HG02973 (cell line): ENCODE measurements around the gene SPTLC1.

Source experiments
- ATAC-seq: cut with Tn5 transposase; IDR thresholded peaks from one replicate; pipeline ENCODE4 v1.9.1; 2021; ENCODE audit warnings: moderate library complexity; ENCODE audit not compliant: unreplicated experiment

SPTLC1 gene

DNA sequence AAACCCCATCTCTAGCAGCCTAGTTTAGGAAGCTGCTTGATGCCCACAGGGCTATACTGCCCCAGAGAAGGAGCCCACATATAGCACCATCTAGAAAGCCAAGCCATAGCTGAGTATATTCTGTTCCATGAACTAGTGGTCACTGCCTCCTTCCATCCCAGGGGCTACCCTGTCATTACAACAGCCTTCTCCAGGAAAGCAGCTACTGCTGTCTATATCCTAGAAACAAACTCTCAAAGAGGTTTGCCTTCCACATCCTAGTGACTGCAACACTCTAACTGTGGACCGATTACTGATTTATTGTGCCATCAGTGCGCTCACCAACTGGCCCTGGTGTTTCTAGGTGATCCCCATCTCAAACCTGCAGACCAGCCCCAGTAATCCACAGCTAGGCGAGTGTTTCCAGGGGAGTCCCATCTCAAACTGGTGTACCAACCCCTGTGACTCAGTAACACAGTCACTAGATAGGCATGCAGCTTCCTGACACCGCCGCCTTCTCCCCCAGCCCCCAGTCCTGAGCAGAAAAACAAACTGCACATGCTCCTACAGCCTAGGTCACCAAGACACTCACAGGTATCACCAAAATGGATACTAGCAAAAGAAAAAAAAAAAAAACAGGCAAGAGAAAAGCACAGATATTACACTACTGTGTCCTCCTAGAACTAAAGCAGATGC is 14.8 kb downstream of the SPTLC1 start:
- no peak for ATAC-seq

DNA sequence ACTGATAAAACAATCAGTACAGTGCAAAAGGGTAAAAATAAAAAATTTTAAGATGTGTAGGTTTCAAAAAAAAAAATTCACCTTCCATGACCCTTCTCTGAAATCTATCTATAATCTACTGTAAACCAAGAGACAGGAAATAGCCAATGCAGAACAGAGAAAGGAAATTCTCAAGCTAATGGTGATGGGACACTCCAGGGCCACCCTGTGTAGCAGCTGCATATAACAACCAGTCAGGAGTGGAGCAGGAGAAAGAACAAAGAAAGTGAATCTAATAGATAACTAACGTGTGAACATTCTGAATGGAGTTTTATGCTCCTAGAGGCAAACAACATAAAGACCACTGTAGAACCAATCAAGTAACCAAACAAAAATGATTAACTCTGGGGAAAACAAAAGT is 16.6 kb downstream of the SPTLC1 start:
- ATAC-seq: peak; percentile 80

DNA sequence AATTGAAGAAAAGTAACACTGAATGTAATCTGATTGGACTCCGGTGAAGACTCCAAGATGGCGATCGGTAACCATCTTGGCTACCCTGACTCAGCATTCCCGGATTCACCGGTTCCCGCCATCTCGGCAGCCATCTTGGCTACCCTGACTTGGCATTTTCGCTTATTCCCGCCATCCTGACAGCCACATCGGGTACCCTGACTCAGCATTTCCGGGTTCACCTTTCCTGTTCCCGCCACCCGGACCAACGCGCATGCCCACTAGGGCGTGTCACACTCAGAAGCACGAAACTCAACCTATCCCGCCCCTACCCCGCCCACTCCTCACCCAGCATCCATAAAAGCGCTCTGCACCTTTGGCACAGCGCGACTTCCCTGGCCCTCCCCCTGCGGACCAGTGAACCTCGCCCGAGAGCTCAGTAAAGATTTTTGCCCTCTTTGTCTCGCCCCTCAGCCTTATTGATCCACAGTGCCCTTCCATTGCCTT is 17.2 kb downstream of the SPTLC1 start:
- ATAC-seq: no peak

DNA sequence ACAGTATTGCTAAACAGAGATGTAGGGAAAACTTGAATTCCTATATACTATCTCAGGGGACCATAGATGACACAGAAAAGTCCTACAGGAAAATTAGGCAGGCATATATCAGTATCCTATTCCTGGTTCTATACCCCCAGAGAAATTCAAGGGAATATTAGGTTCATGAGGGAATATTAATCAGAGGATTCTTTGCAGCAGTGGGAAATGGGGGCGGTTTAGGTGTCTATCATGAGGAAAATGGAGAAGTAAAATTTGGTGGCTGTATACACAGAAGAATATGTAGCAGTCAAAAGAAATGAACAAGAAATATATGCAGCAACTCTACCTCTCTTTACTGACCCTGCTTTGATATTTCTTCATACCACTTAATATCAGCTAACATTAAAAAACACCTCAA is 20.0 kb downstream of the SPTLC1 start:
- no peak for ATAC-seq

DNA sequence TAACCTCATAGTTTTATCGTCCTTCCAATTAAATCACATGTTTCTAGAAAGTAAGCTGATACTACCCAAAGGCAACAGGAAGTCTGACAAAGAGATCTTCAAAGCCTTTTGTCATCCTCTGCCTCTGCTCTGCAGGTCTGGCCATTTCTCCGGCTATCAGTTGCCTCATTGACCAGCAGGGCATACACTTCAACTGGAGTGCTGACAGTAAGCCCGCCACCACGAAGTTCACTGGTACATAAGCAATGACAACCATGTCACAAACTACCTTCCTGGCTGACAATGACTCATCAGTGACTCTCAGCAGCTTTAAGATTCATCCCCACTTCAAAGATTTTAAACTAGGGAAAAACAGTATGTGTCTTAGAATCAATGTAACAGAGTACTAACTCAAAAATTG is 20.6 kb downstream of the SPTLC1 start:
- ATAC-seq: no peak

DNA sequence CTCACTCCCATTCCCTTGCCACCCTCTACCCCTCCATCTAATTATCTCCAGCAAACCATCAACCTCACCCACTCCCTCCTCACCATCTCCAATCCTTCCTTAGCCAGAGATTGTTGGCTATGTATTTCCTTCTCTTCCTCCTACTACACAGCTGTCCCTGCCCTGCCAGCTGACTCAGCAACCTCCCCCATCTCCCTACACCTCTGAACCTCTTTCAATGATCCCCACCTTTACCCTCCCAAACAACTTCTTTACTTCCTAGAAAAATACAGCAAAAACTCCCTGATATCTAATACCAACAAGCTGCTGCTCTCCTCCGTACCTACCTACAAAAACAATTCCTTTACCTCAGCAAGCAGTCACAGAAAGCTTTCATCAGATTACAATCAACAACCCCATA is 37.3 kb downstream of the SPTLC1 start:
- ATAC-seq: no peak

DNA sequence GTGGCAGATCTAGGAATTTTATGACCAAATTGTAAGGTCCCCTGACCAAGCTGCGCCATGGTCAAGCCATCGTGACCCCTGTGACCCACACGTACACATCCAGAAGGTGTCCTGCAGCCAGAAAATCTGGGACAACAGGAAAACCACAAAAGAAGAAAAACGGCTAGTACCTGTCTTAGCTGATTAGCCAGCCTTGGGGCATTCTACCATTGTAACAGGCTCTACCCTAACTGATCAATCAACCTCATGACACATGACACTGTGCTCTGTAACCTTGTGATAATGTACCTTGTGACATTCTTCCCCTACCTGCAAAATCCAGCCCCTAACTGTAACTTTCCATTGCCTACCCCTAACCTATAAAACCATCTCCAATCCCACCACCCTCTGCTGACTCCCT is 43.6 kb downstream of the SPTLC1 start:
- no peak for ATAC-seq

DNA sequence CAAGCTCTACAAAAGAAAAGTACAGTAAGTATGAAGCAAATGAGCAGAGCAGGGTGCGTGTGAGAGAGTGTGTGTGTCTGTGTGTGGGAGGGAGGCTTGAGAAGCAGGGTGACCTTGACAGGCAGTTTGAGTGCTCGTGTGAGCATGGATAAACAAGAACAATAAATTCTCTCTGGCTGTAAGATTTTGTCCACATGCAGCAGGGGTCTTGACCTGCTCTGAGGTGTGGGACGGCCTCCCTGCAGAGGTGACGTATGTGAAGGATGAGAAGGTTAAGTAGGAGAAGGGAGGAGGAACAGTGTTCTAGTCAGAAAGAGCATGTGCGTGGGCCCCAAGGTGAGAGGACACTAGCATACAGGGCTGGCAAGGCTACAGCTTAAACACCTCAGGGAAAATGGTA is 49.0 kb downstream of the SPTLC1 start:
- ATAC-seq: no peak

DNA sequence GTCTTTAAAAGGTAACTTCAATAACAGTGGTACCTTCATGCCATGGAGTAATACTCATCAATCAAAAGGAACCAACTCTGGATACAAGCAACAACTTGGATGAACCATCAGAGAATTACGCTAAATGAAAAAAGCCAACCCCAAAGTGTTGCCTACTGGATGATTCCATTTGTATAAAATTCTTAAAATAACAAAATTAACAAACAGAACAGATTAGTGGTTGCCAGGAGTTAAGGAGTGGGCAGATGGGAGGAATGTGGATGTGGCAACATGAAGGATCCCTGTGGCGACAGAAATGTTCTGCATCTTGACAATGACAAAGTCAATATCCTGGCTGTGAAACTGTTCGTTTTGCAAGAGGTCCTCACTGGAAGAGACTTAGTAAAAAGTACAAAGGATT is 50.5 kb downstream of the SPTLC1 start:
- no peak for ATAC-seq

DNA sequence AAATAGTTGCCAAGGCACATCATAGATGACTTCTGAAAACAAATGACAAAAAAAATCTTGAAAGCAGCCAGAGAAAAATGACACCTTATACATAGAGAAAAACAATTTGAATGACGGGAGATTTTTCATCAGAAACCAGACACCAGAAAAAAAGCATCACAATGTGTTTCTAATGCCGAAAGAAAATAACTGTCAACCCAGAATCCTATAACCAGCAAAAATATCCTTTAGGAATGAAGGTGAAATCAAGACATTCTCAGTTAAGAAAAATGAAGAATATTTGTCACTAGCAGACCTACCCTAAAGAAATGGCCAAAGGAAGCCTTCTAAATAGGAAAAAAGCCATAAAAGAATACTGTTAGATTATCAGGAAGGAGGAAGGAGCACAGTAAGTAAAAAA is 54.0 kb downstream of the SPTLC1 start:
- ATAC-seq: no peak

DNA sequence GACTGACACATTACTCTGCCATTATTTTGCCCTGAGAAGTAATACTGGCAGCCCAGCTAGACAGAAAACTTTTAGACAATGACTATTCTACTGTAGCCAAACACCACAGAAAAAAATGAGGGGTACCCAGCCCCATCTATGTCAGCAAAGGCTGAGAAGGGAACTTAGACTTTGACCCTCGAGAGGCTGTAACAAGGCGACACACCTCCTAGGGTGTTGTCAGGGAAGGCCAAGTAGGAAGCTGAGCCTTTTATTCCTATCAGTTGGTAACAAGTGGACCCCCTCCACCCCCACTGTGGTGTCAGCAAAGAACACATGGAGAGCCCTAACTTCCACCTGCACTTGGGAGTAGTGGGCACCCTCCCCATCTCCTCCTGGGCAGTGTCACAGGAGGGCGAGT is 55.6 kb downstream of the SPTLC1 start:
- ATAC-seq: no peak

DNA sequence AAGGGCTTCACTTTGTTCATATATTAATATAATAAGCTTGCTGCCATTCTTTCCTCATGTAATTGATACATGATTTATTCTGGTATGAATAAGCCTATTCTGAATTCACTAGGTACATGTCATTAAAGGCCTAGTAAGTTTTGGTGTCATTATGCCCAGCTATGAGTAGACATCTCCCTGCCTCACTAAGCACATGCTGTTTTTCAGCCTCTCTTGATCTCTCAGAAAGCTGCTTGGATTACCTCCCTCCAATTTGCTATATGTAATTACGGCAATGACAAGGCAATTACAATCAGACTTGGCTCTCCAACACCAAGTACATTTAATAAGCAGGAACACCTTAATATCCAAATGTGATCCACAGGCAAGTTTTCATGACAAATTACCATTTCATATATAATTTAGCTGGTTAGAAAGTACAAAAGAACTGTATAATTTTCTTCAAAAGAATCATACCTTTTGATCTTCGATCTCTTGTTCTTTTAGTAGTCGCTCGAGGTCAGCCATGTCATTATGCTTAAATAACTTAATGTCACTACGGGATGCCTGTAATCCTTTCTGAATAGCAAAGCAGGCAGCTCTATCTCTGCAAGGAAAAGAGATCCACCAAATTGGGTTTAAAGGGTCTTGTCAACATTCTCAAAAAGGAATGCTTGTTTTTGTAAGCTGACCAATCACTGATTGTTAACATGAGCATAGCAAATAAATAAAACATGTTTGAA is 56.3 kb downstream of the SPTLC1 start:
- no peak for ATAC-seq

DNA sequence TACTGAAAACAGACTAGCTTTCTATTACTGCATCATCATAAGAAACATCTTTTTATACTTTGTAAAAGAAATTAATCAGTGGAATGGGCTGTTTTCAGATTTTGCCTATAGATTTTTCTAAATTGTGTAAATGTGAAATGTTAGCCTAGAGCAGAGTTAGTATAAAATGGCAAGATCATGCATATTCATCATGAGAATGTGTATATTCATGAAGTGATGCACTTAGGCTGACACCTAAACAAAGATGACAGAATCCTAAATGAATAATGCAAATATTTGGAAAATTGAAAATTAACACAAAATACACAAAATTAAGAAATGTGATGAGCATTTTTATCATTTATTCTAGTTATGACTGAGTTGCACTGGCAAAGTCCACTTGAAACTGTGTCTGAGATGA is 57.2 kb downstream of the SPTLC1 start:
- ATAC-seq: no peak

DNA sequence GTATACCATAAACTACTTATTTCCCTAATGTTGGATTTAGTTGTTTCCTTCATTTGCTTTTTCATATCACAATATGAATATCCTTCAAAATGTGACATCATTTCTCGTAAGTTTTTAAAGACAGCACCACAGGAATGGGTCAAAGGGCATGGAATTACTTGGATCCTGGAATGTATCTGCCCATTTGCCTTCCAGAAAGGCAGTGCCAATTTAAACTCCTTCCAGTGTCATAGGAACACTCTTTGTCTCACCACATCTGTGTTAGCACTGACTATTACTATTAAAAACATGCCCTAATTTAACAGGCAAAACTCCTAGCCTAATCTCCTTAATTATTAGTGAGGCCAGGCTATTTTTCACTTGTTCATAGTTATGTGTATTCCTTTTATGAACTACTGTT is 58.0 kb downstream of the SPTLC1 start:
- no peak for ATAC-seq

DNA sequence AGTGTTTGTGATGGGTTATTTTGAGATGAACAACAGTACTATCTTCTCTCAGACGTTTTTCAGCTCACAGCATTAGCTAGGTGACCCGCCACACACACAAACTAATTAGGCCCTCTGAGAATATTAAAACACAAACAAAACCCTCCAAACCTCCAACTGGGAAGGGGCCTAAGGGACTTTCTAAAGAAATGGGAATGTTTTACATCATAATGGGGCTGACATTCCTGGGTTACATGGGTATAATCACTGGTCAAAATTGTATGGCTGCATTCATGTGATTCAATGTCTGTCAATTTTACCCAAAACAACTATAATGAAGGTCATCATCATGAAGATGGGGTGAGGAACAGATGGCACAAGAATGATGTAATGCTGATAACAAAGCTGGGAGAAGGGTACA is 59.6 kb downstream of the SPTLC1 start:
- ATAC-seq: no peak

DNA sequence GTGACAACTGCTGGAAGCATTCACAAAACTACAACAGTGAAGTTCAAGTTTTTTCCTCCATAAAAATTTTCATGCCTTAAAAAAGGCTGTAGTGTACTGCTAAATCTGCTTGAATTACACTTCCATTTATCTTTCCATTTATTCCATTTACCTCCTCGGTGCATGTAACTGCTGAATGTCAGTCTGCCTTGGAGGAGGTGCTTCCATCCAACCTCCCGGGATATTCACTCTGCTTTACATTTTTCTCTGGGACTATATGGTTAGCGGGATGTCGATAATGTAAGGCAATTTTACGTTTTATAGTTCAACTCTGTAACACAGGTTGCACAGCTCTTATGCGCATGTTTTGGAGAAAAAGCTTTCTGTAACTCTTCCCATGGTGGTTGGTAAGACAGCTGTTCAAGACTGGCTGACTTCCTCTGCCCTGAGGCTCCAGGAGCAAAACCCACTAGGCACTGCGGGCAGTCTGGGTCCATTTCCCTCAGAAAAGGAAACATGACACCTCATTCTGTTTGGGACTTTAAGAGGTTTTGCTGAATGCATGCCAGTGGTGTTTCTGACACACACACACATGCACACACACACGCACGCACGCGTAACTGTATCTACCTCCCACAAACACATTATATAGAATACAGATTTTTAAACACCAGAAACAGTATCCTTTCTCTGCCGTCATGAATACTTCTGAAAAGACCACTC is 66.1 kb downstream of the SPTLC1 start:
- no peak for ATAC-seq

DNA sequence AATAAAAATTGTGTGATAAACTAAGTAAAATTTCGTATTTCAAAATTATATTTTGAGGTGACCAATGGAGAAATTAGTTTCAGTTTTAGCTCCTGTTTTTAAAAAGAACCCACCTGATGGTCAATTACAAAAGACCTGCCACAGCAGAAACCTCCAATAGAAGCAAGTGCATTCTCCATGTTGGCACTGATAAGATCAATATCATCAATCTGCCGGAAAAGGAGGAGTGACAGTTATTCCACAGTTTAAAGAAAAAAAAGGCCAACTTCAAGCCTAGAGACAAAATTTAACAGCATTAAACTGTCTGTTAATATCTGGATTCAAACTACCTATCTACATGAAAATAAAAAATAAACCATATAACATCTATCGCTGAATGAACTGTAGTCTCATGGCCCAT is 67.7 kb downstream of the SPTLC1 start:
- no peak for ATAC-seq

DNA sequence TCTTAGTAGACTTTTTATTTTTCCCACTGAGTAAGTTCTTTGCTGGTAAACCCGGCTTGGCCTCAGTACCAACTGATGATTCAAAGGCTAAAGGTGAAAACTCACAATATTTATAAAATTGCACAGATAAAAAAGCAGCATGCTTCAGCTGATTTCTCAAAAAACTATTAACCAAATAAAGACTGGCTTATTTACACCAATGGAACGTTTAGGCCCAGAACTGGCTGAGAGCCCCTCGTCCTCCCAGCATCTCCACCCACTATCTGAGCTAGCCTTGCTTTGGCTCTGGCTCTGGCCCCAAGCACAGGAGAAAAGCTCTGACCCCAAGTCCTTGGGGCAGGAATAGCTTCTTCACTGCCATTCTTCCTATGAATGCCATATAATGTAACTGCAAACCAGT is 68.5 kb downstream of the SPTLC1 start:
- no peak for ATAC-seq

DNA sequence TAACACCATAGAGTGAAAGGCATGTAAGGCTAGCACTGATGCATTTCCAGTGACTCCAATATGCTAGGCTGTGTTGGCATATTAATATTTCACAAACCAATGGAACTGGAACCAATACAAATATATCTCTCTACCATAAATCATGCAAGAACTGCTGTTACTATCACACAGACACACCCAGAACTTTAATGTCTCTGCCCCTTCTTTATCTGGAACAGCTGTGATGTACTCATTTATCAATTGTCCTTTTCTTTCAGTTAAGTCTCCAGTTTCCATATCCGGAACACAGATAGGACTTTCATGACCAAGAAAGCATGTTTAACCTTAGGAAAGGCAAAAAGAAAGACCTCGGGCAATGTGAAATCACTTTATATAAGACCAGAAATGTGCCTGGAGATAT is 70.3 kb downstream of the SPTLC1 start:
- no peak for ATAC-seq

DNA sequence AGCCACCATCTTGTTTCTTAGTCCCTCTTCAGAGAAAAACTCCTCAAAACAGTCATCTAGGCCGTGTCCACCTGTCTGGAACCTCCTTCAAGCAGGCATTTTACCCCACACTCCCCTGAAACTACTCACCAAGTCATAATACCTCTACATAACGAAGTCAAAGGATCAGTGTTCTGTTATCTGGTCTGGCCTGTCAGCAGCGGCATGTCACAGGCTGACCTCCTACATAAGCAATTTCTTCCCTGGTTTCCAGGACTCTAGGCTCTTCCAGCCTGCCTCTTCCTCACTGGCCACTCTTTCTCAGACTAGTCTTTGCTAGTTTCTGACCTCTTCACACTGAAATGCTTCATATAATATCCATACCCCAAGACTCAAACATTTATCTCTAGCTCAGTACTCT is 72.2 kb downstream of the SPTLC1 start:
- ATAC-seq: no peak

DNA sequence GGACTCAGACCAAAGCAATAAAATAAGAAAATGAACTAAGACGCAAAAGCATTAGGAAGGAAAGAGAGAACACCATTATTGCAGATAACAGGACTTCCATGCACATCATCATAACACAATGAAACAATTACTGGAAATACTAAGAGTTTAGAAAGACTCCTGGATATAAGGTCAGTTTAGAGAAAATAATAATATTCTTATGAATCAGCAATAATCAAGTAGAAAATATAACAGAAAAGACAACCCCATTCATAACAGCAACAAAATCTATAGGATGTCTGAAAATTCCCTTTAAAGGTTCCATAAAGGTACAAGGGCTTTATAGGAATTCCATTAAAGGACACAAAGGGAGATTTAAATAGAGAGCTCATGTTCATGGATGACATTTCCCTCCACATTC is 73.0 kb downstream of the SPTLC1 start:
- ATAC-seq: no peak

DNA sequence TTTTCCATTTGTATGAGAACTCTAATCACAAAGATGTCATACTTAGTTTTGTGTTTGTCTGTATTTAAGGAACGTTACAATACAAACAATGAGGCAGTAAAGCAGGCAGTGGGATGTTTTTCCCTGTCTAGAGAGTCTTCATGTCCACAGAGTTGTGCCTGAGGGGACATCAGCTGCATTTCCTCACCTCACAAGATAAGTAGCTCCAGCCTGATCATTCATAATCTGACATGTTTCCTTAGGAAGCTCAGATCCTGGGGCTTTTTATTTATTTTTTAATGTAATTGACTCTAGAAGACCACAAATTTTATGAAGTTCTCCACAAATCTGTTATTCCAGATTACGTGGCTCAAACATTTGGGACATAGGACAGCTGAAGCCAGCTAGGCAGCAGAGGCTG is 78.5 kb downstream of the SPTLC1 start:
- no peak for ATAC-seq
